ENCODE data around the gene NUP214.

- TF ChIP-seq EZH2 (IDR thresholded peaks at IDR 0.05) (no peak), CTCF (IDR thresholded peaks at IDR 0.05 in 2 of 3, conservative IDR thresholded peaks at IDR 0.05 in 1 of 3; ENCODE audit: borderline replicate concordance in 1 of 3, insufficient read depth in 1 of 3, low read depth in 2 of 3, low read length in 2 of 3) (no peak), MAX (IDR thresholded peaks at IDR 0.05) (no peak), ATF3 (IDR thresholded peaks at IDR 0.05) (no peak), POLR2A (IDR thresholded peaks at IDR 0.05; ENCODE audit: borderline replicate concordance, extremely low read depth, insufficient read depth, insufficient read length) (no peak), RAD21 (IDR thresholded peaks at IDR 0.05; ENCODE audit: low read depth) (no peak), TCF7L2 (IDR thresholded peaks at IDR 0.05; ENCODE audit: borderline replicate concordance, extremely low read depth, insufficient read depth, insufficient read length) (no peak), POLR2AphosphoS5 (IDR thresholded peaks at IDR 0.05; ENCODE audit: low read depth, low read length) (no peak), REST (IDR thresholded peaks at IDR 0.05; ENCODE audit: low read depth) (no peak), ZNF274 (IDR thresholded peaks at IDR 0.05; ENCODE audit: low read depth, low read length) (no peak), CEBPB (IDR thresholded peaks at IDR 0.05; ENCODE audit: low read depth) (no peak), ZBTB33 (IDR thresholded peaks at IDR 0.05; ENCODE audit: extremely low read depth, insufficient replicate concordance, low read length) (no peak), FOSL1 (IDR thresholded peaks at IDR 0.05; ENCODE audit: low read depth) (no peak)
These were observed 114.0 kb downstream of the NUP214 start for GRCh38 chr9:131239161-131239975.
